SK-MEL-5 (cell line): ENCODE measurements around the gene BPIFA1. TPM values are rescaled to one million over a fixed set of nuclear protein-coding genes. Genes with fewer than 3 reads are reported as not detected.

Experiments used
- DNase-seq: peaks from one replicate; pipeline ENCODE4 v3.0.0-alpha.2; 2016; ENCODE audit warnings: low read depth, low spot score
- in situ Hi-C: cut with HindIII; loops from 2 replicates; pipeline ENCODE4 v1.10.0; 2016; ENCODE audit warnings: low sequenced_read_pairs, high pct_unique_total_duplicates, low pct_unique_long_range_greater_than_20kb
- total RNA-seq: library from RNA; depleted of rRNA; stranded (reverse); fragments of >200 nt; shearing (Covaris generic); gene quantifications from 2 replicates; pipeline ENCODE4 v1.2.3, GENCODE V29; 2014; rRNA removed

The BPIFA1 gene
- total RNA-seq, 1 experiment from 2014 or later: not detected

DNA sequence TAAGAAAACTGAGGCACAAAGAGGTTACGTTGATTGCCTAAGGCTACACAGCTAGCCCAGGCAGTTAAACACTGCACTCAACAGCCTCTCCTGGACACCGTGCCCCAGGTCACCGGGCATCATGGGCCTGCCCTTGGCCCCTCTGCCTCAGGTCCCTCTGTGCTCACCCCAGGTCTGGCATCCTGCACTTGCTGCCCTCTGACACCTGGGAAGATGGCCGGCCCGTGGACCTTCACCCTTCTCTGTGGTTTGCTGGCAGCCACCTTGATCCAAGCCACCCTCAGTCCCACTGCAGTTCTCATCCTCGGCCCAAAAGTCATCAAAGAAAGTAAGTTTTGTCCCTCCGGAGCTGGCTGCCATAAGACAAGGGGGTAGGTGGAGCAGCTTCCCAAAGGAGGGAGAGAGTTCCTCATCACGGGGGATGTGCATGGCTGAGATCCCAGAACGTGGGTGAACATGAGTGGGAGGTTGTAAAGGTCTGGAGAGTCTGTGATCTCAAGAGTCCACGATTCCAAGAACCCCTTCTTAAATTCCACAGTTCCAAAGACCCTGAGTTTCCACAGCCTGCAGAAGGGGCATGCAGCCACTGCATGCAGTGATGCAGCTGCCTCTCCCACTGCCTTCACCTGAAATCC, 50.2 kb downstream of the BPIFA1 start:
- in situ Hi-C loops: no loop called here
- DNase-seq: no peak

DNA sequence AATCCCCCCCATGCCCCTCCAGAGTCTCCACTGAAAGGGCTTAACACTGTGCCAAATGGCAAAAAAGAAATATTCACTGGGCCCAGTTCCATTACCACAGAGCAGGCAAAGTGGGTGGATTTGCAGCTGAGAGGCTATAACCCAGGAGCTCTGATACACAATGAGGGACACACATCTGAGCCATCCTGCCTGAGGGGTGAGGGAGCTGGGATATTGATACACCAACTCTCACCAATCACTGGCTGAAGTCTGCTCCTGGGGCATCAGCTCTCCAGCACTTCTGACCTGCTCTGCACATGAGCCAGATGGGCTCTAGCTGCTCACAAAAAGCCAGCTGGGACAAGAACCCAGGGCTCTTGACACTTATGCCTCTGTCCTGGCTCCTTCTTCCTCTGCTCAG, 52.1 kb downstream of the BPIFA1 start:
- in situ Hi-C loops: no loop called here
- DNase-seq: no peak

DNA sequence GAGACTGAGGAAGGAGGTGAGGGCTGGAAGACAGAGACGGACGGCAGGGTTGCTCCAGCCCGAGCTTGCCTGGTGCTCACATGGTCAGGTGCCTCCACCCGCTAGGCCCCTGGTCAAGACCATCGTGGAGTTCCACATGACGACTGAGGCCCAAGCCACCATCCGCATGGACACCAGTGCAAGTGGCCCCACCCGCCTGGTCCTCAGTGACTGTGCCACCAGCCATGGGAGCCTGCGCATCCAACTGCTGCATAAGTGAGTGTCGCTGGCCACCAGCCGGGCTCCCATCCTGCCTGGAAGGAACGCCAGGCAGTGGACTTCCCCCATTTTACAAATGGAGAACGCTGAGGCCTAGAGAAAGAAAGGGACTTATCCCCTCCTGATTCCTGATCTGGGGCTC, 55.1 kb downstream of the BPIFA1 start:
- in situ Hi-C loops: no loop called here
- no peak for DNase-seq

DNA sequence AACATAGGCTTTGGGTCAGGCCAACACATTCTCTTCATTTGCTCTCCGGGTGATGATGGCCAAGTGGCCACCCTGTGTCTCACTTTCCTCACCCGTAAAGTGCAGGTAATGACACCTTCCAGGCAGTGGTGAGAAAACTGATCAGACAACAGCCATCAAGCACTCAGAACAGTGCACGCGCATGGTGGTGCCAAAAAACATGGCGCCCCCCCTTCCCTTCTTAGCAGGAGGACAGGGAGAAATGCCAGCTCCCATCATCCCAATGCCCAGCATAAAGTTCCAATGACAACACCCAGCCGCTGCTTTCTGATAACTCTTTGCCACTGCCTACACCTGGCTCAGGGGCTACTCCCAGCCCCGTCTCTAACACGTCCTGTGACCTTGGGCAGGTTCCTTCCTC, 55.6 kb downstream of the BPIFA1 start:
- no peak for DNase-seq
- in situ Hi-C loops: no loop called here

DNA sequence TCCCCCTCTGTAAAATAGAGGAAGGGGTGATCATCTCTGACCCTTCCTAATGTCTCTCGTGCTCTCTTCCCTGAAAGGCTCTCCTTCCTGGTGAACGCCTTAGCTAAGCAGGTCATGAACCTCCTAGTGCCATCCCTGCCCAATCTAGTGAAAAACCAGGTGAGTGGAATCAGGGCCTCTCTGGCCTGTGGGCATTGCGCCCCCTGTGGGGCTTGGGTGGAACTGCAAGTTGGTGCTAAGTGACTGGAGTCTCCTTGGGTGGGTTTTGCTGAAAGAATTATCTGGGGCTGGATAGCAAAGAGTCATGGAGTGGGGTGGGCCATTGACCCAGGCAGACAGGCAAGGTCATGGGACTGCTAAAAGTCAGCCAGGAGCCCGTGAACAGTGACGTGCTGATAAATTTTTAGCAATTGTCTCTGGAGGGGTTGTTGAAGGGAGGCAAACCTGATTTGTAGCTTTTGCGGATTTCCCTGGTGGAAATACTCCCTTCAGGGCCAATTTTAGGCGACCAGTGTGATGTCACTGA, 56.1 kb downstream of the BPIFA1 start:
- DNase-seq: peak; percentile 78

More for the DNA sequence above, 56.1 kb downstream of the BPIFA1 start:
- in situ Hi-C loops: no loop called here

Other genes with a start within 250 kb of the BPIFA1 start
- gene SUN5, start 231.6 kb upstream of the BPIFA1 start, total RNA-seq: not detected in 2 replicates
- gene BPIFB2, start 228.3 kb upstream of the BPIFA1 start, total RNA-seq: not detected in 2 replicates
- gene BPIFB6, start 204.3 kb upstream of the BPIFA1 start, total RNA-seq: not detected in 2 replicates
- not detected in 2 replicates for gene BPIFB3, start 182.1 kb upstream of the BPIFA1 start, total RNA-seq
- not detected in 2 replicates for gene BPIFB4, start 156.4 kb upstream of the BPIFA1 start, total RNA-seq
- not detected in 2 replicates for gene BPIFA2, start 67.8 kb upstream of the BPIFA1 start, total RNA-seq
- gene BPIFA3, start 18.6 kb upstream of the BPIFA1 start, total RNA-seq: not detected in 2 replicates
- gene BPIFB1, start 47.2 kb downstream of the BPIFA1 start, total RNA-seq: not detected in 2 replicates
- 31.4 and 38.1 TPM in 2 replicates for gene CDK5RAP1, start 165.5 kb downstream of the BPIFA1 start, total RNA-seq
- gene SNTA1, start 207.8 kb downstream of the BPIFA1 start, total RNA-seq: 34.4 and 35.5 TPM in 2 replicates